HG02610 (cell line): Measurements from ENCODE around the gene SPHKAP.
"Not testable (repeated sequence)": the region's sequence is repeated elsewhere in the genome, so short reads cannot be mapped to it uniquely, and the experiment has no call there.

ENCODE experiments used
- ATAC-seq: cut with Tn5 transposase; IDR thresholded peaks from one replicate; pipeline ENCODE4 v1.9.1; 2021; ENCODE audit warnings: mild to moderate bottlenecking, moderate library complexity; ENCODE audit not compliant: unreplicated experiment

SPHKAP gene, protein sequence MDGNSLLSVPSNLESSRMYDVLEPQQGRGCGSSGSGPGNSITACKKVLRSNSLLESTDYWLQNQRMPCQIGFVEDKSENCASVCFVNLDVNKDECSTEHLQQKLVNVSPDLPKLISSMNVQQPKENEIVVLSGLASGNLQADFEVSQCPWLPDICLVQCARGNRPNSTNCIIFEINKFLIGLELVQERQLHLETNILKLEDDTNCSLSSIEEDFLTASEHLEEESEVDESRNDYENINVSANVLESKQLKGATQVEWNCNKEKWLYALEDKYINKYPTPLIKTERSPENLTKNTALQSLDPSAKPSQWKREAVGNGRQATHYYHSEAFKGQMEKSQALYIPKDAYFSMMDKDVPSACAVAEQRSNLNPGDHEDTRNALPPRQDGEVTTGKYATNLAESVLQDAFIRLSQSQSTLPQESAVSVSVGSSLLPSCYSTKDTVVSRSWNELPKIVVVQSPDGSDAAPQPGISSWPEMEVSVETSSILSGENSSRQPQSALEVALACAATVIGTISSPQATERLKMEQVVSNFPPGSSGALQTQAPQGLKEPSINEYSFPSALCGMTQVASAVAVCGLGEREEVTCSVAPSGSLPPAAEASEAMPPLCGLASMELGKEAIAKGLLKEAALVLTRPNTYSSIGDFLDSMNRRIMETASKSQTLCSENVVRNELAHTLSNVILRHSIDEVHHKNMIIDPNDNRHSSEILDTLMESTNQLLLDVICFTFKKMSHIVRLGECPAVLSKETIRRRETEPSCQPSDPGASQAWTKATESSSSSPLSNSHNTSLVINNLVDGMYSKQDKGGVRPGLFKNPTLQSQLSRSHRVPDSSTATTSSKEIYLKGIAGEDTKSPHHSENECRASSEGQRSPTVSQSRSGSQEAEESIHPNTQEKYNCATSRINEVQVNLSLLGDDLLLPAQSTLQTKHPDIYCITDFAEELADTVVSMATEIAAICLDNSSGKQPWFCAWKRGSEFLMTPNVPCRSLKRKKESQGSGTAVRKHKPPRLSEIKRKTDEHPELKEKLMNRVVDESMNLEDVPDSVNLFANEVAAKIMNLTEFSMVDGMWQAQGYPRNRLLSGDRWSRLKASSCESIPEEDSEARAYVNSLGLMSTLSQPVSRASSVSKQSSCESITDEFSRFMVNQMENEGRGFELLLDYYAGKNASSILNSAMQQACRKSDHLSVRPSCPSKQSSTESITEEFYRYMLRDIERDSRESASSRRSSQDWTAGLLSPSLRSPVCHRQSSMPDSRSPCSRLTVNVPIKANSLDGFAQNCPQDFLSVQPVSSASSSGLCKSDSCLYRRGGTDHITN (N-terminal part only)

DNA sequence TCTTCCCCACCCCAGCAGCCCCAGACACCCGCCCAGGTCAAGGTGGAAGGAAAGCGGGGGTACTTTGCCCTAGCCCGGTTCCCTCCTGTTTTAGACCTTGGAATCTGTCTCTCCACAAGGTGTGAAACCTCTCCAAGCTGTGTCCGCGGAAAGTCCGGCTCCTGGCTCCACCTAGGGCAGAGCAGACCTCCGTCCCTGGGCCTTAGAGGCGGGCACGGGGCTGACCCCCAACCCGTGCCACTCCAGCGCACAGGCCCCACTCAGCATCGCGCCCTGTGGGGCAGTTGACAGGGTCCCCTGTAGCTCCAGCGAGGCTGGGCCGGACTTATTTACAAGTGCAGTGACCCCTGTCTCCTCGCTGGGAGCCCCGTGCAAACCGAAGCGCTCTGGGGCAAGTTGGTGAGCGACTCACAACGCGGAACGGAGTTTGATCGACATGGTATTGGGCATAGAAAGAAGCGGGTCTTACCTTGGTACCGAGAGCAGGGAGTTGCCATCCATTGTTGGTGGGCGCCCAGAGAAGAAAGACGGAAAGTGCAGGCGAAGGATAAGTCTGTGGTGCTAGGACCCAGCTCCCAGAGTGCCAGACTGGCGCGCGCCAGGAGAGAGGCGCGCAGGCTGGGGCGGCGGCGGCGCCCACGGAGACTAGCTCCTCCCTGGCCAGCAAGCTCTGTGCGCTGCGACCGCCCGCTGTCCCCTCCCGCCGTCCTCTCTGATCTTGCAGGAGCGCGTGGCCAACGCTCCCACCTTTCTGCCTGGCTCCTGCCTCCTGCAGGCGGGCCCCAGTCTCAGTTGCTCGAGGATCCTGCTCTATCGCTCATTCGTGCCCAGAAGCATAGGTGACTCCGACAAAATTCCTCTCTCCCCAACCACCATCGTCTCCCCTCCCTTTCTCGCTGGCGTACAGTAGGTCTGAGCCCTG, at the start of gene SPHKAP:
Gene SPHKAP, minus strand, starts transcription at position 590 of the 922 bp plus-strand sequence. Its CDS starts 89 bp downstream, at position 501.
- no peak for ATAC-seq

DNA sequence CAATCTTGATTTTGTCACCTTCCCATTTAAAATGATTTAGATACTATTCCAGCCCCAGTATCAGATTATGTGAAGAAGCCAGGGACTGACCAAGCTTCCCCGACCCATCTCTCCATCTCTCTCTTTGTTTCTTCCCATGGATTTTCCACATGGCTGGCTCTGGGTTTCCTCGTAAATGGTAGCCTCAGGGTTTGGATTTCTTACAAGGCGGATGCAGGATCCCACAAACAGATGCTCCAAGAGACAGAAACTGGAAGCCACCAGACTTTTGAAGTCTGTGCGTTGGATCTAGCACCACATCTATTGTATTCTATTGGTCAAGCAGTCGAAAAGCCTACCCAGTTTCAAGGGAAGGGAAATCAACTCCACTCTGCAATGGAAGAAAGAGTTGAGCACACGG, 46.0 kb upstream of the SPHKAP start:
- no peak for ATAC-seq

DNA sequence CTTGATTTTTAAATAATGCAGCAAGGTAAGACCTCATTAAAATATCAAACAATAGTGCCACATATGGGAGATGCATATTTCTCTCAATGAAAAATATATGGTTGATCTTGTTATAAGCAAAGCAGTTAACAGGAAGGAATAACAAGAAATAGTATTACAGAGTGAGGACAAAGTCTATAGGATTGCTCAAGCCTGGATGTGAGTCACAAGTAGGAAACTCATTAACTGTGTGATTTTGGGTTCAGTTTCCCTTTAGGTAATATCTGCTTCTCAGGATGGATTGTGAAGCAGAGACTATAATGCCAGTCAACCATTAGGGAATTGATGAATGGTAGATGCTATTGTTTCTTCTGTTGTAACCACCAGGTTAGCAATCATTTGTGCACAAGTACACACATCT, 42.9 kb upstream of the SPHKAP start:
- no peak for ATAC-seq

DNA sequence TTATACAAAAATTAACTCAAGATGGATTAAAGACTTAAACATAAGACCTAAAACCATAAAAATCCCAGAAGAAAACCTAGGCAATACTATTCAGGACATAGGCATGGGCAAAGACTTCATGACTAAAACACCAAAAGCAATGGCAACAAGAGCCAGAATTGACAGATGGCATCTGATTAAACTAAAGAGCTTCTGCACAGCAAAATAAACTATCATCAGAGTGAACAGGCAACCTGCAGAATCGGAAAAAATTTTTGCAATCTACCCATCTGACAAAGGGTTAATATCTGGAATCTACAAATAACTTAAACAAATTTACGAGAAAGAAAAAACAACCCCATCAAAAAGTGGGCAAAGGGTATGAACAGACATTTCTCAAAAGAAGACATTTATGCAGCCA, 37.1 kb upstream of the SPHKAP start:
- not testable (repeated sequence) for ATAC-seq

DNA sequence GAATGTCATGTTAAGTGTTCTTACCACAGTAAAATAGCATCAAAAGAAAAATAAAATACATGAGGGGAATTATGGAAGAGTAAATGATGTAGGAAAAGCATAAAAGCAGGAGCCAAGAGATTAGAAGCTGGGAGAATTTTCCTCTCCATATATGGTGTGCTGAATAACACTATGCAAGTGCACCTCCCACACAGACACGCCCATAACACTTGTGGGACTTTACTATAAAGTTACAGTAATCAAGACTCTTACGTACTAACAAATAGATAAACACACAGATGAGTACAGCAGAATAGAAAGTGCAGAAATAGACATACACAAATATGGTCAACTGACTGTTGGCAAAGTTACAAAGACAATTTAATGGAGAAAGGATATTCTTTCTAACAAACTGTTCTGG, 16.0 kb upstream of the SPHKAP start:
- ATAC-seq: no peak

DNA sequence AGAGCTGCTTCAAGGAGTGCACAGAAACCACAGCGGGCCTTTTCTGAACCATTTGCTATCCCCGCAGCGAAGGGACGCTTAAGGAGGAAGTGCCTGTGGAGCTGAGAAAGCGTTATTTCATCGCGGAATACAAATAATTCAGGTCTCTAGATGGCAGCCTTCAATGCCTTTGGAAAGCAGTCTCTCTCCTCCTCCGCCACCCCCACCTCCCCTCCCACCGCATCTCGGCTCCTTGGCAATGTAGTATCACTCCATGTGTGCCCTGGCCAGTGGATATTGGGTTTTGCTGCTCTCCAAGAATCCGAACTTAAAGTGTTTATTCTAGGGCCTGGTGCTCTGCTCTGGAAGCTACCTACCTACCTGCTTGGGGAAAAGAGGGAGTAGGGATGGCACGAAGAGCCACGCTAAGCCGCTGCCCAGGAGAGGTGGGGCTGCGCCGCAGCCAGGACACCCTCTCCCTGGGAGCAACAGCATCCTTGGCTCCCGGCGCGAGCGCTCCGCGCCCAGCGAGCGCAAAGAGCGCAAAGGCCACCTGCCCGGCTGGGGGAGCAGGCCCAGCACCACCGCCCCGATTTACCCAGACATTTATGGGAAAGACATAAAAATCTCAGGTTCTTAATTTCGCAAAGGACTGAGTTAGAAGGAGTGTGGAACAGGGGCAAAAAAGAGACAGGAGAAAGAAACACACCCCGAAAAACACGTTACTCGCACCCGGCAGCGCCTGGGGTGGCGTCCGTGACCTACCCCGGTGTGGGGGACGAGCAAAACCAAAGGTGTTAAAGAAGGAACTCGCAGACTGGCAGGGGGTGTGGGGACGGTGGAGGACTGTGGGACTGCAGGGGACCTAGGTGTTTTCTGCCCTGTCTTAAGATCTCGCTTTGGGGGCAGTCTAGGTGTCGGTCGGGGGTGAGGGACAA, 1.0 kb downstream of the SPHKAP start:
- ATAC-seq: no peak

DNA sequence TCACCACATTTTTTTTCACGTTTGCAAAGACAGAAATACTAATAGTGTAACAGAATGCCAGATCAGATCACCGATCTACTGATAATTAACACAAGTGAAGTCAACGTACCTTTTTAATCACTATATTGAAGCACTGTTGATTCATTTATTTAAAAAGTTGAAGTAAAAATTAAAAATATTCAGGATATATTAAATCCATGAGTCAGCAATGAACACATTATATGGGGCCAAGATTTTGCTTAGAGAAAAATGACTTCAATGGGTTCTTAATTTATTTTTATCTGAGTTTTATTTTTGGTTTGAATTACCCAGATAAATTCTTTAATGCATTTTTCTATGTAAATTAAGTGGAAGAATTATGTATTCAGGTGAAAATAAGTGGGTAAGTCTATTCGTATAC, 14.2 kb downstream of the SPHKAP start:
- ATAC-seq: no peak

DNA sequence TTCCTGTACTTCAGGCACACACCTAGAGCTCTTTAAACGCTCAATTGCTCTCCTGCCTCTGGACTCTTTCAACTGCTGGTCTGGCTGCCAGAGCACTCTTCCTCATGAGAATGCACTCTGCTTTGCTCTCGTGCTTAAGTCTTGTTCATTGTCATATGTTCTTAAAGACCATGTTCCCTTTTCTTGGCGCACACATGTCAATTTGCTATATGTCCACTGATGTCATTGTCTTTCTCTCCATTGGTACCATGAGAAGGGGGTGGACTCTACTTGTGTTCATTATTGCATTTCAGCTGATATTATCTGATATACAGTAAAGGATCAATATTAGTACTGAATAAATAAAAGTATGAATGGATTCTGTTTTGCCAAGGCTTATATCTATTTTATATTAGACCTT, 16.8 kb downstream of the SPHKAP start:
- ATAC-seq: no peak

DNA sequence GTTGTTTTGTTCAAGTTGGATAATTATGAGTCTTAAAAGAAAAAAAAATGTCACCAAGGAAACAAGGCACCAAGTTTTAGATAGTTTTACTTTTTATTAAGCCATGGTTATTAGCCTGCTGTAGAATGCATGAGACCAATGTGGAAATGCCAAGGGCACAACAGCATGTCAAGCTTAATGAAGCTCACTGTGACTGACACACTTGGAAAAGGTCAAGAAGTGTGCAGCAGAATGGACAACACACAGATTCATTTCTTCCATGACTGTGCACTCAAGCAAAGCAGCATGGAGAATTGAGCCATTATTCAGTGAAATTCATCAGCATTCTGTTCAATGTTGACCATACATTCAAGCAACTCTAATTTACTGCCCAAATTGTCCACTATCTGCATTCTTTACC, 23.6 kb downstream of the SPHKAP start:
- no peak for ATAC-seq

DNA sequence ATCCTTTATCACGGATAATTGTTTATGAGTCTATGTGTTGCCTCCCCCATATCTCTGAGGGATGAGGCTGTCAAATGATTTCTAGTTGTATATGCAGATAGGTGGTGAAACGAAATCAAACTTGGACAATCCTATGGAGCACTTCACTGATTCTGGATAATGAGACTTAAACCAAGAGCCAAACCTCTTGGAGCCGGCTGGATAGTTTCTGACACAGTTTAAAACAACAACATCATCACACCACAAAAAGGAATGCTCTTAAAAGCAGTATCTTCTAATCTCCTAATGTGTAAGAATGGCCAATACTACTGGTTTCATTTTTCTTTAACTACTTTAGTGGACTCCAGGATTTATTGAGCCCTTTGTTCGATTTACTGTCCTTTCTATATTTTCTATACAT, 36.5 kb downstream of the SPHKAP start:
- no peak for ATAC-seq

DNA sequence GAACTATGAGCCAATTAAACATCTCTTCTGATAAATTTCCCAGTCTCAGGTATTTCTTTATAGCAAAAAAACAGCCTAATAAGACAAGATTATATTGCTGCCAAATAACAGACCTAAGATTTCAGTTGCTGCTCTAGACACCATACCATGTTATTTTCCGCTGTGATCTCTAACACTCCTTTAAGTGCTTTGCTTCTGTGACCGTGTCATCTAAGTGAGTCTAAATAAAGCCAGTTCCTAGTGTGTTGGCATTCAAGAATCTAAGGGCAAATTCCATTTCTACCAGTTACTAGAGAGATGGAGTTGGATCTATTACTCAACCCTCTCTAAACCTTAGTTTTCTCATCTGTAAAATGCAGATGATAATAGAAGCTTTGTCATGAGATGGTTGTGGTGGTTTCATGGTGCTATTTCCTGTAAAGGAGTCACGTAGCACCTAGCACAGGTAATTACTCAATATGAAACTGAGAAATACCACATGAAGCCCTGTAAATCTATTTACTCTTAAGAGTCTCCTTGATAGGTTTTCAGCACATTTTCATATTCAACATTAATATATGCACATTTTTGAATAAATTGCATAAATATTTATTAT, 40.5 kb downstream of the SPHKAP start:
- ATAC-seq: peak; percentile 94

DNA sequence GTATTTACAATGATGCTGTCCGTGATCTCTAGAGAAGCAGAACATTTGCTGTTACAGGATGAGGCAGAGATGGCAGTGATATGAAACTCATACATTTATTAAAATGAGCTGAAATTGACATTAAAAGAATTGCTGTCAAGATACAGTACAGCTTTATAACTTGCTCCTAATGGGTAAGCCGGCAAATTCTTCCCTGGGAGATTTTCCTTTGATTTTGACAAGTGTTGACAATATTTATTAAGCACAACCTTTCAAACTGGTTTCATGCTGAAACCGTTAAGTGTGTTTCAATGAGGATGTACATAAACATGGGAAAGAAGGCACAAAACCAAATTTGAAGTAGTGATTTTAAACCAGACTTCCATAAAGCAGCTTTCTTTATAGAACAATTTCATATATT, 45.5 kb downstream of the SPHKAP start:
- ATAC-seq: no peak

DNA sequence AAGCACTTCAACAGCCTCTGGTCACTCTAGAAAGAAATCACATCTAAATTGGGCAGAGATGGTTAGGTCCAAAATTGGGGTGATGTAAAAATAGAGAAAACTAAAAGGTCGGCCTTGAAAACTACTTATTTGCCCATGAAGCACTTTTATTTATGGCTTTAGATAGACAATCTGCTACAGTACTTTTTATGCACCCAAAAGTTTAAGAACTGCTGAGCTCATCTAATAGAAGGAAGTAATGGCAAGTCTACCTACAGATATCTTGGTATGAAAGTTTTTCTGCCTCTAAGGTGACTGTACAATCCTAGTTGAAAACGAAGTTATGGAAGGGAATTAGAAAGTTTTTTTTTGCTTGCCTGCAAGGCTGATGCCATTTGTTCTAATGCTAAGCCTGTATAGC, 46.2 kb downstream of the SPHKAP start:
- ATAC-seq: no peak

DNA sequence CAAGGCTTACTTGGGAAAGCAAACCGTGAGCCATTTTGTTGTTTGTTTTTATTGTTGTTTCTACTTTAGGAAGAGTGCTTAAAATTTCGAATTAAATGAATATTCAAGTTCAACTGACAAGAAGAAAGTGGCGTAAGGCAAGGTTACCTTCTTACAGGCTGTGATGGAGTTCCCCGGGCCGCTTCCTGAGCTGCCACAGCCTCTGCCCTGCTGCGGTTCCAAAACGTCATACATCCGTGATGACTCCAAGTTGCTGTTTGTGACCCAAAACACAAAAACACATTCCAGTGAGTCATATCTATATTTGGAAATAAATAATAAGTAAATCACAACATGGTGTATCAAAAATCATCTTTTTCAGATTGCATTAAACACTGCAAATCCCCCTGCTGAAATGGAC, 49.7 kb downstream of the SPHKAP start:
- ATAC-seq: no peak

DNA sequence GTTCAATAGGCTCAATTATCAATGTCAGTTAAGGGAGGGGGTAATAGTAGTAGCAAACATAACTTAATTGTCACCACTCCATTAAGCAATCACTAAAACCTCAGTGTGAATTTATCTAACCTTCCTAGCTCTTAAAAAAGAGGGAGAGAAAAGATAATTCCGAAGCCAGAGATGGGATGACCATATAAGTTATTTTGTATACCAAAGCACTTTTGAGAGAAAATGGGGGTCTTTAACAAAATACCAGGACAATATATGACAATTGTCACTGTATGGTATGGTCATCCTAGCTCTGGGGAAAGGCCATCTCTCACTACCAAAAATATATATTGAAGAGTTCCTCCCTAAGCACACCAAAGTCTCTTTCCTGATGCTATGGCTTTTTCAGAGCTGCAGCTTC, 55.1 kb downstream of the SPHKAP start:
- ATAC-seq: no peak

DNA sequence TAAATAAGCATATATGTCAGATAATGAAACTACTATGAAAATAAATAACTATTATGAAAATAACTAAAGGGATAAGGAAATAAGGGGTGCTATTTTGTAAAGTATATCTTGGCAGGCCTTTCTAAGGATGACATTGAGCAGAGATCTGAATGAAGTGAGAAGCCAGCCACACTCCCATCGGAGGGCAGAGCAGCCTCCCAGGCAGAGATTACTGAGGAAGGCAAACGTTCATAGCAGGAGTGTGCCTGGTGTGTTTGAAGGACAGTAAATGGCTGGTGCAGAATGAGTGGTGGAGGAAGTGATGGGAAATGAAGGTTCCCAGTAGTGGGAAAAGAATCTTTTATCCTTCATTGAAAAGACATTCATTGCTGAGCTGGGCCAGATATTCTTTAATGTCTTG, 62.5 kb downstream of the SPHKAP start:
- no peak for ATAC-seq

DNA sequence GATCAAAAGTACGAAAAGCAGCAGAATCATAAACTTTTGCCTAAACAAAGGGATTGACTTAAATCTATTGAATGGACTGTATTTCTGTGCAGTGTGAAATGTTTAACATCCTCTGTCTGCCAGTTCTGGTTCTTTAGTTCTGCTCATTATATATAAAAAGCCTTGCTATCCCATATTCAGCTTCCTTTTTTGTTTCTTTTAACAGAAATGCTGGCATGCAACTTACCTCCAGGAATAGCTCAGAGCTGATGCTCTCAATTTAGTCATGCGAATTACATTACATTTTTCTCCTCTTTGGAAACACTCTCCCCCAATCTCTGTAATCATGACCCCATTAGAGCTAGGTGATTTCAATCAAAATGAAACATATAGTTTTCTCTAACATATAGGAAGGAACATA, 73.6 kb downstream of the SPHKAP start:
- no peak for ATAC-seq

DNA sequence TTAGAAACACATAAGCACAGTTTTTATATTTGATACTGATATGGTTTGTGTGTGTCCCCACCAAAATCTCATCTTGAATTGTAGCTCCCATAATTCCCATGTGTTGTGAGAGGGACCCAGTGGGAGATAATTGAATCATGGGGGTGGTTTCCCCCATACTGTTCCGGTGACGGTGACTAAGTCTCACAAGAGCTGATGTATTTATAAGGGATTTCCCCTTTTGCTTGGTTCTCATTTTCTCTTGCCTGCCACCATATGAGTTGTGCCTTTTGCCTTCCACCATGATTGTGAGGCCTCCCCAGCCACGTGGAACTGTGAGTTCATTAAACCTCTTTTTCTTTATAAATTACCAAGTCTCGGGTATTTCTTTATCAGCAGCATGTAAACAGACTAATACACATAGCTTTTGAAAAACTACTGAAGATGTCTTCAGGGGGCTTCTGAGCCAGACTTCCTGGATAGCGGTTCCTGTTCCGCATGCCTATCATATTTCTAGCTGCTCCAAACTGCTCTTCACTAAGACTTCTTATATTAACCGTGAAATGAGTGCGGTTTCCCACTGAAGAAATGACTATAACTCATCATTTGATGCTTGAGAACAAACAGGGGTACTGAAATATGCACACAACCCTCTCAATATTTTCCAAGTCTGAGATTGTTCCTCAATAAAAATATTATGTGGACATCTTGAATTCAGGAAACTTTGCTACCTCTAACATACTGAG, 75.8 kb downstream of the SPHKAP start:
- ATAC-seq: no peak
